Measurements from ENCODE around the gene ATP2A3.

- TF ChIP-seq CTCF (IDR thresholded peaks at IDR 0.05) (no peak), EP300 (IDR thresholded peaks at IDR 0.05) (no peak), POLR2A (IDR thresholded peaks at IDR 0.05) (no peak), POLR2AphosphoS5 (IDR thresholded peaks at IDR 0.05) (no peak)
Observed at GRCh38 chr17:4001048-4001590, 36.9 kb upstream of the ATP2A3 start.
